IMR-90 (cell line): Measurements from ENCODE around the gene SYT17.

ENCODE experiments used
- CEBPB ChIP-seq: IDR thresholded peaks from 2 replicates; pipeline ENCODE4 v1.6.1; 2012; ENCODE audit warnings: low read depth, low read length, improper control_type of control experiment
- CHD1 ChIP-seq: IDR thresholded peaks from 2 replicates; pipeline ENCODE4 v1.6.1; 2012; ENCODE audit warnings: low read depth, low read length, improper control_type of control experiment
- FOS ChIP-seq: fragments of 150-350 bp; IDR thresholded peaks from 2 replicates; pipeline ENCODE4 v1.6.1; 2016; ENCODE audit warnings: low read depth, low read length
- MAFK ChIP-seq: IDR thresholded peaks from 2 replicates; pipeline ENCODE4 v1.6.1; 2012; ENCODE audit warnings: low read depth, low read length, improper control_type of control experiment
- MAZ ChIP-seq: IDR thresholded peaks from 2 replicates; pipeline ENCODE4 v1.6.1; 2012; ENCODE audit warnings: low read depth, mild to moderate bottlenecking, low read length, improper control_type of control experiment, moderate library complexity, borderline replicate concordance
- MXI1 ChIP-seq: IDR thresholded peaks from 2 replicates; pipeline ENCODE4 v1.6.1; 2012; ENCODE audit warnings: low read depth, mild to moderate bottlenecking, low read length, moderate library complexity, borderline replicate concordance
- POLR2A ChIP-seq: IDR thresholded peaks from 2 replicates; pipeline ENCODE4 v1.6.1; 2012; ENCODE audit warnings: mild to moderate bottlenecking, low read depth, low read length
- RAD21 ChIP-seq: IDR thresholded peaks from 2 replicates; pipeline ENCODE4 v1.6.1; 2012; ENCODE audit warnings: low read length, improper control_type of control experiment
- RCOR1 ChIP-seq: IDR thresholded peaks from 2 replicates; pipeline ENCODE4 v1.6.1; 2012; ENCODE audit warnings: mild to moderate bottlenecking, low read length, improper control_type of control experiment; ENCODE audit not compliant: insufficient replicate concordance
- RFX5 ChIP-seq: IDR thresholded peaks from 2 replicates; pipeline ENCODE4 v1.8.0; 2012; ENCODE audit warnings: low read depth, mild to moderate bottlenecking, low read length, moderate library complexity
- SMC3 ChIP-seq: fragments of 150-350 bp; IDR thresholded peaks from 2 replicates; pipeline ENCODE4 v1.6.1; 2016; ENCODE audit warnings: low read depth, mild to moderate bottlenecking, antibody characterized with exemption, low read length, moderate library complexity
- TF ChIP-seq, protein P1 (sequence below): conservative IDR thresholded peaks from 2 replicates; pipeline ENCODE4 v1.5.1; 2012; ENCODE audit warnings: mild to moderate bottlenecking, low read depth, low read length, improper control_type of control experiment
- TF ChIP-seq, protein P2 (sequence below): fragments of 150-350 bp; IDR thresholded peaks from 2 replicates; pipeline ENCODE4 v1.6.1; 2017; ENCODE audit warnings: mild to moderate bottlenecking, antibody characterized with exemption, low read length, low read depth
- TF ChIP-seq, protein P3 (sequence below): fragments of 150-350 bp; IDR thresholded peaks from 2 replicates; pipeline ENCODE4 v1.6.1; 2016; ENCODE audit warnings: low read depth, mild to moderate bottlenecking, low read length, moderate library complexity, borderline replicate concordance

DNA sequence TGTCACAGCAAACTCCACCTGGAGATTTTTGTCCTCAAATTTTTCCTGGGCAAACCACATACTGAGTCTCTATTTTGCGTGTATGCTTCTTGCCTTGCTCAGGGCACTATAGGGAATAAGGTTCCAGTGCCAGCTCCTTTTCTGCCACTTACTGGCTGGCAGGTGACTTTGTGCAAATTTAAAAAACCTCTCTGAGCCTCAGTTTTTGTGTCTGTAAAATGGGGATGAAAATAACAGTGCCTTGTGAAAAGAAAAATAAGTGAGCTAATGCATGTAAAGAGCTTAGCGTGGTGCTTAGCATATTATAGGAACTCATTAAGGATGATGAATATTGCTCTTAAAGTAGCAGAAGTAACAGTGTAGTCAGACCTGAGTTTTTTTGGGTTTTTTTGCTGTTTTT, 137.4 kb downstream of the SYT17 start:
- TF ChIP-seq, protein P1, sequence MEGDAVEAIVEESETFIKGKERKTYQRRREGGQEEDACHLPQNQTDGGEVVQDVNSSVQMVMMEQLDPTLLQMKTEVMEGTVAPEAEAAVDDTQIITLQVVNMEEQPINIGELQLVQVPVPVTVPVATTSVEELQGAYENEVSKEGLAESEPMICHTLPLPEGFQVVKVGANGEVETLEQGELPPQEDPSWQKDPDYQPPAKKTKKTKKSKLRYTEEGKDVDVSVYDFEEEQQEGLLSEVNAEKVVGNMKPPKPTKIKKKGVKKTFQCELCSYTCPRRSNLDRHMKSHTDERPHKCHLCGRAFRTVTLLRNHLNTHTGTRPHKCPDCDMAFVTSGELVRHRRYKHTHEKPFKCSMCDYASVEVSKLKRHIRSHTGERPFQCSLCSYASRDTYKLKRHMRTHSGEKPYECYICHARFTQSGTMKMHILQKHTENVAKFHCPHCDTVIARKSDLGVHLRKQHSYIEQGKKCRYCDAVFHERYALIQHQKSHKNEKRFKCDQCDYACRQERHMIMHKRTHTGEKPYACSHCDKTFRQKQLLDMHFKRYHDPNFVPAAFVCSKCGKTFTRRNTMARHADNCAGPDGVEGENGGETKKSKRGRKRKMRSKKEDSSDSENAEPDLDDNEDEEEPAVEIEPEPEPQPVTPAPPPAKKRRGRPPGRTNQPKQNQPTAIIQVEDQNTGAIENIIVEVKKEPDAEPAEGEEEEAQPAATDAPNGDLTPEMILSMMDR, result no peak
- TF ChIP-seq, protein P2, sequence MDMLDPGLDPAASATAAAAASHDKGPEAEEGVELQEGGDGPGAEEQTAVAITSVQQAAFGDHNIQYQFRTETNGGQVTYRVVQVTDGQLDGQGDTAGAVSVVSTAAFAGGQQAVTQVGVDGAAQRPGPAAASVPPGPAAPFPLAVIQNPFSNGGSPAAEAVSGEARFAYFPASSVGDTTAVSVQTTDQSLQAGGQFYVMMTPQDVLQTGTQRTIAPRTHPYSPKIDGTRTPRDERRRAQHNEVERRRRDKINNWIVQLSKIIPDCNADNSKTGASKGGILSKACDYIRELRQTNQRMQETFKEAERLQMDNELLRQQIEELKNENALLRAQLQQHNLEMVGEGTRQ, result no peak
- TF ChIP-seq POLR2A, result no peak
- no peak for TF ChIP-seq RFX5
- no peak for TF ChIP-seq MAZ
- TF ChIP-seq RAD21, result no peak
- no peak for TF ChIP-seq CEBPB
- no peak for TF ChIP-seq CHD1
- no peak for TF ChIP-seq RCOR1
- TF ChIP-seq FOS, result no peak
- TF ChIP-seq SMC3, result no peak
- TF ChIP-seq MXI1, result no peak
- TF ChIP-seq, protein P3, sequence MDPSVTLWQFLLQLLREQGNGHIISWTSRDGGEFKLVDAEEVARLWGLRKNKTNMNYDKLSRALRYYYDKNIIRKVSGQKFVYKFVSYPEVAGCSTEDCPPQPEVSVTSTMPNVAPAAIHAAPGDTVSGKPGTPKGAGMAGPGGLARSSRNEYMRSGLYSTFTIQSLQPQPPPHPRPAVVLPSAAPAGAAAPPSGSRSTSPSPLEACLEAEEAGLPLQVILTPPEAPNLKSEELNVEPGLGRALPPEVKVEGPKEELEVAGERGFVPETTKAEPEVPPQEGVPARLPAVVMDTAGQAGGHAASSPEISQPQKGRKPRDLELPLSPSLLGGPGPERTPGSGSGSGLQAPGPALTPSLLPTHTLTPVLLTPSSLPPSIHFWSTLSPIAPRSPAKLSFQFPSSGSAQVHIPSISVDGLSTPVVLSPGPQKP, result no peak
- TF ChIP-seq MAFK, result no peak
